Measurements from ENCODE around the gene SMIM14.
"Not testable (repeated sequence)": the region's sequence is repeated elsewhere in the genome, so short reads cannot be mapped to it uniquely, and the experiment has no call there.

SMIM14 gene

DNA sequence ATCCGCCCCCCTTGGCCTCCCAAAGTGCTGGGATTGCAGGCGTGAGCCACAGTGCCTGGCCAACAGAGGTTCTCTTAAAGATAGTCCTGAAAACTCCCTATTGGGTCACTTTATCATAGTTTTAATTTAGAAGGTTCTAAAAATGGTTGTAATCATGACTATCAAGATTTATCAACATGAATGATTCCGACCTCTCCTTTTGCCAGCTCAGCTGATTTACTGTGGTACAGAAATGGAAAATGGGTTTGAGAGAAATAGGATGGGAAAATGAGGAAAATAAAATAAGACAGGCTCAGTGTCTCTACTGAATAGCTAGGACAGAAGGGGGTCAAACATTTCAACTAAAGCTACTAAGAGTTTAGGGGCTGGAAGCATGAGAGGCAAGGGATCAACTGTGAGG is 83.2 kb downstream of the SMIM14 start:
- TF ChIP-seq, protein P1, sequence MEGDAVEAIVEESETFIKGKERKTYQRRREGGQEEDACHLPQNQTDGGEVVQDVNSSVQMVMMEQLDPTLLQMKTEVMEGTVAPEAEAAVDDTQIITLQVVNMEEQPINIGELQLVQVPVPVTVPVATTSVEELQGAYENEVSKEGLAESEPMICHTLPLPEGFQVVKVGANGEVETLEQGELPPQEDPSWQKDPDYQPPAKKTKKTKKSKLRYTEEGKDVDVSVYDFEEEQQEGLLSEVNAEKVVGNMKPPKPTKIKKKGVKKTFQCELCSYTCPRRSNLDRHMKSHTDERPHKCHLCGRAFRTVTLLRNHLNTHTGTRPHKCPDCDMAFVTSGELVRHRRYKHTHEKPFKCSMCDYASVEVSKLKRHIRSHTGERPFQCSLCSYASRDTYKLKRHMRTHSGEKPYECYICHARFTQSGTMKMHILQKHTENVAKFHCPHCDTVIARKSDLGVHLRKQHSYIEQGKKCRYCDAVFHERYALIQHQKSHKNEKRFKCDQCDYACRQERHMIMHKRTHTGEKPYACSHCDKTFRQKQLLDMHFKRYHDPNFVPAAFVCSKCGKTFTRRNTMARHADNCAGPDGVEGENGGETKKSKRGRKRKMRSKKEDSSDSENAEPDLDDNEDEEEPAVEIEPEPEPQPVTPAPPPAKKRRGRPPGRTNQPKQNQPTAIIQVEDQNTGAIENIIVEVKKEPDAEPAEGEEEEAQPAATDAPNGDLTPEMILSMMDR (IDR thresholded peaks at IDR 0.05) = no peak
- no peak overlapping the region for H2AFZ ChIP-seq
- no peaks in the 10 kb centered on the region for H3K27me3 ChIP-seq (ENCODE audit: control insufficient read depth, insufficient read depth, low read length)
- H3K79me2 ChIP-seq = no peaks in the 10 kb centered on the region
- H3K9me3 ChIP-seq (ENCODE audit: control insufficient read depth, low read length) = no peaks in the 10 kb centered on the region
- no peaks in the 10 kb centered on the region for H3K4me1 ChIP-seq
- H3K4me3 ChIP-seq (ENCODE audit: low read depth, low read length) = no peak overlapping the region
- H3K36me3 ChIP-seq (ENCODE audit: control insufficient read depth, insufficient read depth, low read length) = no peaks in the 10 kb centered on the region
- H3K9ac ChIP-seq = no peak overlapping the region
- no peak overlapping the region for H3K27ac ChIP-seq
- H3K4me2 ChIP-seq (ENCODE audit: low read length) = no peak overlapping the region

DNA sequence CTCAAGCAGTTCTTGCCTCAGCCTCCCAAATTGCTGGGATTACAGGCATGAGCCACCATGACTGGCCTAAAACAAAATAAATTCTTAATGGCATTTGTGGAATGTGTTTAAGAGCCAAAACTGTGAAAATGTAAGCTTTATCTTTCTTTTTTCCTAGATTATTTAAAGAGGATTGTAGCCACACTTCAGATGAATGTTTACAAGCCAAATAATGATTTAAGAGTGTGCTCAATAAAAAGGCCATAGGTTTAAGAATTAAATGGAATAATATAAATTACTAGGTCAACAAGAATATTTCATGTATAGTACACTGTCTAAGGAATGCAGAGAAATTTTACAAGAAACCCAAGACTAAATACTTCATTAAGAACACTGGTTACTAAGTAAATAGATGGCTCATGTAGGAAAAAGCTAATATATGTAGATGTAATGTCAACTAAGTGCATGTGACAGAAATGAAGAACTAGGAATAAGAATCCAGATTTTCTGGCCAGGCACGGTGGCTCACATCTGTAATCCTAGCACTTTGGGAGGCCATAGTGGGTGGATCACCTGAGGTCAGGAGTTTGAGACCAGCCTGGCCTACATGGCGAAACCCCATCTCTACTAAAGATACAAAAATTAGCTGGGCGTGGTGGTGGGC is 90.1 kb downstream of the SMIM14 start:
- Histone ChIP-seq H3K36me3 (ENCODE audit: control insufficient read depth, insufficient read depth, low read length) (no peaks in the 10 kb centered on the region), H3K4me1 (no peaks in the 10 kb centered on the region), H2AFZ (no peak overlapping the region), H3K4me3 (ENCODE audit: low read depth, low read length) (no peak overlapping the region), H3K9ac (no peak overlapping the region), H3K27ac (no peak overlapping the region), H3K9me3 (ENCODE audit: control insufficient read depth, low read length) (no peaks in the 10 kb centered on the region), H3K27me3 (ENCODE audit: control insufficient read depth, insufficient read depth, low read length) (no peaks in the 10 kb centered on the region), H3K4me2 (ENCODE audit: low read length) (no peak overlapping the region), H3K79me2 (no peaks in the 10 kb centered on the region)
- TF ChIP-seq, protein P1 (IDR thresholded peaks at IDR 0.05) = no peak

DNA sequence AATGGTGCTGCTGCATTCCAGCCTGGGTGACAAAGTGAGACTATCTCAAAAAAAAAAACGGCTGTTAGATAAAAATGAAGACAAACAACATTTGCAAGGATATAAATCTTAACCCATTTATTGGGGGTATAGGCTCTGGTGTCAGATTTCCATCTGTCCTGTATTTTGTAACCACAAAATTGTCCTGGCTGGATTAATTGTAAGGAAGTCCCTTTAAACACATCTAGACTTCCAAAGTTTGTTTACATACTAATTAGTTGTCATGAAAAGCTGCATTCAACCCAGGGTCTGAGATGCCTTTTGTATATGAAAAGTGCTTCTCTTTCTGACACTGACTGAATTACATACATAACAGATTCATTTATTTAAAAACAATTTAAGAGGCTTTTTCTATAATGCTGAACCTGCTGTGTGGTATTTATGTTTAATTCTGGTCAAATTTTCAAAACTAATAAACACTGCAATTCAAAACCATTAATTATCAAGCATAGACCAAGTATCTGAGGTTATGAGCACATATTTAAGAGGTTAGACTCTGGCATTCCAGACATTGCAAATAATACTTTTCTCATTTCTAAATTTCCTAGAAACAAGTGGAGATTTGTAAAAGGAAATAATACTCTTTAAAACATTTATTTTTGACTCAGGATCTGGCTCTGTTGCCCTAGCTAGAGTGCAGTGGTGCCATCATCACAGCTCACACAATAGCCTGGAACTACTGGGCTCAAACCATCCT is 93.9 kb downstream of the SMIM14 start:
- Histone ChIP-seq H3K4me3 (ENCODE audit: low read depth, low read length) (no peak overlapping the region), H3K9ac (no peak overlapping the region), H3K79me2 (no peaks in the 10 kb centered on the region), H3K4me2 (ENCODE audit: low read length) (no peak overlapping the region), H3K27ac (no peak overlapping the region), H3K9me3 (ENCODE audit: control insufficient read depth, low read length) (no peaks in the 10 kb centered on the region), H3K4me1 (no peaks in the 10 kb centered on the region), H3K27me3 (ENCODE audit: control insufficient read depth, insufficient read depth, low read length) (no peaks in the 10 kb centered on the region), H2AFZ (no peak overlapping the region), H3K36me3 (ENCODE audit: control insufficient read depth, insufficient read depth, low read length) (no peaks in the 10 kb centered on the region)
- TF ChIP-seq, protein P1 (IDR thresholded peaks at IDR 0.05) = no peak

DNA sequence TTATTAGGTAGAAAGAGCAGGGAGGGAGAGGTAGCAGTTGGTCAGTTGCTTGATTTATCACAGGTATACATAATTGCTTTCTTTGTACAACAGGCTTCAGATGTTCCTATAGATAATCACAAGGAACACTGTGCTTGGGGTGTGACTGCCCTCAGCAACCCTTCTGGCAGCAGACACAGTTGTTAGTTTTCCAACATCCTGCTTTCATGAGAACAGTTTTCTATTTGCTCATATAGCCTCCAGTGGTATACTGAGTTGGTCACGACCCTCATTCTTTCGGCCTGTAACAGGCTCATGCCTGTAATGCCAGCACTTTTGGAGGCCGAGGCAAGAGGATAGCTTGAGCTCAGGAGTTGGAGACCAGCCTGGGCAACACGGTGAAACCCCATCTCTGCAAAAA is 94.6 kb downstream of the SMIM14 start:
- not testable (repeated sequence) for H3K27ac ChIP-seq; H3K9ac ChIP-seq; H2AFZ ChIP-seq; H3K4me1 ChIP-seq; H3K27me3 ChIP-seq (ENCODE audit: control insufficient read depth, insufficient read depth, low read length); H3K9me3 ChIP-seq (ENCODE audit: control insufficient read depth, low read length); H3K79me2 ChIP-seq; H3K4me2 ChIP-seq (ENCODE audit: low read length); H3K36me3 ChIP-seq (ENCODE audit: control insufficient read depth, insufficient read depth, low read length); H3K4me3 ChIP-seq (ENCODE audit: low read depth, low read length)

- no peaks in the 10 kb centered on the region for H3K9me3 ChIP-seq (ENCODE audit: control insufficient read depth, low read length)
- no peaks in the 10 kb centered on the region for H3K27me3 ChIP-seq (ENCODE audit: control insufficient read depth, insufficient read depth, low read length)
- H3K79me2 ChIP-seq = no peaks in the 10 kb centered on the region
- no peaks in the 10 kb centered on the region for H3K36me3 ChIP-seq (ENCODE audit: control insufficient read depth, insufficient read depth, low read length)
- H3K27ac ChIP-seq = no peak overlapping the region
- no peak overlapping the region for H2AFZ ChIP-seq
- TF ChIP-seq, protein P1 (IDR thresholded peaks at IDR 0.05) = no peak
- H3K4me3 ChIP-seq (ENCODE audit: low read depth, low read length) = no peak overlapping the region
- H3K9ac ChIP-seq = no peak overlapping the region
- no peak overlapping the region for H3K4me2 ChIP-seq (ENCODE audit: low read length)
- H3K4me1 ChIP-seq = no peaks in the 10 kb centered on the region
These were observed 95.6 kb downstream of the SMIM14 start for GRCh38 chr4:39543034-39543433.
